ENCODE data around the gene LSP1.
"Not testable (repeated sequence)": the region's sequence is repeated elsewhere in the genome, so short reads cannot be mapped to it uniquely, and the experiment has no call there.

The LSP1 gene

DNA sequence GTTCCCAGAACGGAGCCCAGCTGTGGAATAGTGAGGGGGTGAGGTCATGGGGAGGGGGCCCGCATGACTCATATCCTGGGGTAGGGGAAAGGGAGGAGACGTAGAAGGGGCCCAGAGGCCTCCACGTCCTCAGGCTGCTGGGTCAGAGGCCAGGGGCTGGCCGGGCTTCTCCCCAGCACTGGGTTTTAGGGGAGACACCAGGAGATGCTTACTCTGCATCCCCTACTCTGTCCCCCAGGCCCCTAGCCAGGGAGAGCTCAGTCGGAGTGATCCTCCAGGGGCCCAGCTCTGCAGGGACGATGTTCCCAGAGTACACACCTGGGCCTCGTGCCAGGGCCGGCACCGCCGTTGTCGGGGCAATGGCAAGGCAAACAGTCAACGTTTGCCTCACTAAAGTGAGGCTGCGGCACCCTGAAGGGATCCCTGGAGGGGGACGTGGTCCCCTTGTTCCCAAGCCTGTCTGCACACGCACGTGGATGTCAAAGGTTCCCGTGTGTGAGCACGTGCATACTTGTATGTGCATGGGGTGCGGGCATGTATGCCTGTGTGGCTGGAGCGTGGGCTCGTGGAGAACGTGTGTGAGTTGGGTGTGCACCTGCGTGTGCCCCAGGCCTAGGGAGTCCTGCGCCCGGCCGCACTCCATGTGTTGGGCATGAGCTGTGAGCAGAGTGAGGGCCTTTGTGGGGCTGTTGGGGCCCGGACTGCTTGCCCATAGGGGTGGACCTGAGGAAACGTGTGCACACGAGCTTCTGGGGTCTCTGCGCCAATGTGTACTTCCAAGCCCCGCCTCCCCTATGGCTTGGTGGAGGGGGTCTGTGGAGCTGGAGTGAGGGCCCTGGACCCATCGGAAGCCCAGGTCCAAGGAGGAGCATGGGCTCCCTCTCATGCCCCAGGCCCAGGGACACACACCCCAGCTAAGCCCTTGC, 24.6 kb downstream of the LSP1 start:
- no peak for DNase-seq (ENCODE audit: low read depth)

DNA sequence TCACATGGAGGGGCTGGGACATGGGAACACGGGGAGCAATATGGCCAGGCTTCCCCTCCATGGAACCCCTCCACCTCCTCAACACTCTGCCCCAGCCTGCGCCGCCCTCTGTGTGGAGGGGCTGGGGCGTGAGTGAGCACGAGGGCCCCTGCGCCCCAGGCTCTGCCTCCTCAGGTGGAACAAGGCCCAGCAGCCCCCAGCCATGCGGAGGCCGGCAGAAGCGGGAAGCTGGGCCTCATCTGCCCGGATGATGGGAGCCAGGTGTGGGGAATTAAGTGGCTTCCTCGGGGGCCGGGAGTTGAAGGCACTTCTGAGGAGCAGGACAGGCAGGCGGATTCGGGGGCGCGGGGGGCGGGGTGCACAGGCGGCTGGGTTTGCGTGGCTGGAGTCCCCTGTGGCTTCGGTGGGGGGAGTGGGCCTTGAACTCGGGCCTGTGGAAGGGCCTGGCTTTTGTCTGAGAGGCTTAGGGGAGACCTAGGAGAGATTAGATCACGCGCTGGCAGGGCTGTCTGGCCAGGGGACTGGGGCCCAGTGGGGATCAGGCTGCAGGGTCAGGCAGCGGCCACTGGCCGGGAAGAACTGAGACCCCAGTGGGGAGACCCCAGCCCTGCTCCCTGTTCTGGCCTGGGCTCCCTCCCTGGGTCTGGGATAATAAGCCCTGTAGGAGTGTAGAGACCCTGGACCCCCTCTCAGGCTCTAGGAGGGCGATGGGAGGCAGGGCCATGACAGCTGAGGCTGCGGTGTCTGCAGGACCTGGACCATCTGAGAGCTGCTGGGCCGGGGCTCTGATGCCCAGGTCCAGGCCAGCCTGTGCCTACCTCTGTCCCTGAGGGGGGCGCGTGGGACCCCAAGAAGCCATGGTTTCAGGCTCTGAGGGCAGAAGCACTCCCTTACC, 25.5 kb downstream of the LSP1 start:
- no peak for DNase-seq (ENCODE audit: low read depth)

DNA sequence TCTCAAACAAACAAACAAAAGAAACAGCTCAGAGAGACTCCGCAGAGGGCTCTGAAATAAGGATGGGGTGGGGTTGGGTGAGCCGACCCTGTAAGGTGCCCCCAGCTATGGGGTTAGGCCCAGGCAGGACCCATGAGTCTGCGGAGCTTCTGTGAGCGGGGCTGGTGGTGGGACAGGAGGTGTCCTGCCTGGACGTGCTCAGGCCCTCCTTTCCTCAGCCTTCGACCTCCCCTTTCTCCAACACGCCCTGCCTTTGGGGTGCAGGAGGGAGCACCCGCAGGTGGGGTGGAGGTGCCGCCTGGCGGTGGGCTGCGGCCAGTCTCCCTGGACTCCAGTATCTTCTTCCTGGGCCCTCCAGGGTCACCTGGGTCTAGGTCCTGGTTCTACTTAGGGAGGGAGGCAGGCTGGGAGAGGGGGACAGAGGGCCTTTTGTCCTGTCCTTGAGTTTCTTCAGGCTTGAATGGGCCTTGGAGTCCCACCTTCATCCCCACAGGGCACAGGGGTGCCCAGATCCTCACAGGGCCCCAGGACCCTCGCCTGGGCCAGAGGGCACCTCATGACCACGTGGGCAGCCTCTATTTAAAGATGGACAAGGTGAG, 26.6 kb downstream of the LSP1 start:
- no peak for DNase-seq (ENCODE audit: low read depth)

DNA sequence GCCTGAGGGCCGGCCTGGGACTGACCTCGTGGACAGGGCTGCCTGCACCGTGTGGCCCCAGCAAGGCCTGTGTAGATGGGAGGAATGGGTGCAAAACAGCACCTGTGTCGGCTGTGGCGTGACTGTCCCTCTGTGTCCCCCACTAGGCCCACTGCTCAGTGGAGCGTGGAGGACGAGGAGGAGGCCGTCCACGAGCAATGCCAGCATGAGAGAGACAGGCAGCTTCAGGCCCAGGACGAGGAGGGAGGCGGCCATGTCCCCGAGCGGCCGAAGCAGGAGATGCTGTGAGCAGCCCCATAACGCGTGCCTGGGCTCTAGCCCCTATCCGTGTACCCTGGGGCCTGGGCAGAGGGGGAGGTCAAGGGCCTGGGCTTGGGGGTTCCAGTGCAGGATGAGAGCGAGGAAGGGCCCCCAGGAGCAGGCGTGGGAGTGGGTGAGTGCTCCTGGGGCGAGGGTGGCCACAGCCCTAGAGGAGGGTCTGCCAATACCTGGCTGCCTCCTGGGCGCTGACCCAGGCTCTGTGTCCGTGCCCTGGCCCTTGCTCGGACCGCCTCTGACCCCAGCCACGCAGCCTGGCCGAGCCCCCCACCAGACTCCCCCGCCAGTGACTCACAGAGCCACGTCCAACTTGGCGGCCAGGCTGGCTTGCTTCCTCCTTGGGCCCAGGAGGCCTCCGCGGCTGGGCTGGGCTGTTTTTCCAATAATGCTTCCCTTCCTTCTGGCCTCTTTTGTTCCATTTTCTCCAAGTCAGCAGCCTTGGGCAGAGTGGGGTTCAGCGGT, 27.2 kb downstream of the LSP1 start:
- DNase-seq (ENCODE audit: low read depth): no peak

DNA sequence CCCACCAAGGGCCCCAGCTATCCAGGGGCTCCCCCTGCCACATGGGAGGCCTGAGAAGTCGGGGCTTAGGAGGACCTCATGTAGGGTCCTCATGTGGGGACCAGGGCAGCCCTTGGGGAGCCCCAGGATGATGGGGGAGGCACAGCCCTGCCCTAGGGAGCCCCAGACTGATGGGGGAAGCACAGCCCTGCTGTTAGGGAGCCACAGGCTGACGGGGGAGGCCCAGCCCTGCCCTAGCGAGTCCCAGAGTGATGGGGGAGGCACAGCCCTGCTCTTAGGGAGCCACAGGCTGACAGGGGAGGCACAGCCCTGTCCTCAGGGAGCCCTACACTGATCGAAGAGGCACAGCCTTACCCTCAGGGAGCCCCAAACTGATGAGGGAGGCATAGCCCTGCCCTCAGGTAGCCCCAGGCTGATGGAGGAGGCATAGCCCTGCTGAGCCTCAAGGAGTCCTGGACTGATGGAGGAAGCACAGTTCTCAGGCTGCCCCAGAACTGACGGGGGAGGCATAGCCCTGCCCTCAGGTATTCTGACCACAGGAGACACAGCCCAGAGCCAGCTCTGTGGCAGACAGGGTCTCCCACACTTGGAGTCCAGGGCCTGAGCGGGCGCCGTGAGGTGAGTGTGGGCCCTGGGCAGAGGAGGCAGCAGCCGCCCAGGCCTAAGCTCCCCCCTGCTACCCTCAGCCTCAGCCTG, 28.0 kb downstream of the LSP1 start:
- DNase-seq (ENCODE audit: low read depth): no peak

DNA sequence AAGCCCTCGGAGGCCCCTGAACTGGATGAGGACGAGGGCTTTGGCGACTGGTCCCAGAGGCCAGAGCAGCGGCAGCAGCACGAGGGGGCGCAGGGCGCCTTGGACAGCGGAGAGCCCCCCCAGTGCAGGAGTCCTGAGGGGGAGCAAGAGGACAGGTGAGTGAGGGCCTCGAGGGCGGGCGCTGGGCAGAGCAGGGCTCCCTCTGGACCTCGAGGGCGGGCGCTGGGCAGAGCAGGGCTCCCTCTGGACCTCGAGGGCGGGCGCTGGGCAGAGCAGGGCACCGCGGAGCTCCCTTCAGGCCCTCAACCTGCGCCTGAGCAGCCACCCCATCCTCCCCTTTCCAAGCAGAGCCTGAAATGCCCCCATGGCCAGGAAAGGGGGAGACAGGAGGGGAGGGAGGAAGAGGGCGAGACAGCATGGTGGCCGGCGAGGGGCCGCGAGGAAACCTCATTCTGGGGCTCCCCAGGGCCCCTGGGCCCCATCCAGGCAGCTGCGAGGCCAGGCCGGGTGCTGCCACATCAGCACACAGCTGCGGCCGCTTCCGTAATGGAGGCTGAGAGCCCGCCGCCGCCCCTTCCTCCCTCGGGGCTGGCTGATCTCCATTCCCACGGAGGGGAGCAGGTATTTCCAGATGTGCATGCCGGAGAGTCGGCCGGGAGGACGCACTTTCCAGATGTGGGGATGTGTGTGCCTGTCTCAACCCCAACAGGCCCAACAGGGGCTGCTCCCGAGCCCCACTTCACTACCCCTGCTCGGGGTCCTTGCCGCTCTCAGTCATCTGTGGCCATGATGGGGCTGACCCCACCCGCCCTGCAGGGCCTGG, 28.8 kb downstream of the LSP1 start:
- DNase-seq (ENCODE audit: low read depth): no peak

DNA sequence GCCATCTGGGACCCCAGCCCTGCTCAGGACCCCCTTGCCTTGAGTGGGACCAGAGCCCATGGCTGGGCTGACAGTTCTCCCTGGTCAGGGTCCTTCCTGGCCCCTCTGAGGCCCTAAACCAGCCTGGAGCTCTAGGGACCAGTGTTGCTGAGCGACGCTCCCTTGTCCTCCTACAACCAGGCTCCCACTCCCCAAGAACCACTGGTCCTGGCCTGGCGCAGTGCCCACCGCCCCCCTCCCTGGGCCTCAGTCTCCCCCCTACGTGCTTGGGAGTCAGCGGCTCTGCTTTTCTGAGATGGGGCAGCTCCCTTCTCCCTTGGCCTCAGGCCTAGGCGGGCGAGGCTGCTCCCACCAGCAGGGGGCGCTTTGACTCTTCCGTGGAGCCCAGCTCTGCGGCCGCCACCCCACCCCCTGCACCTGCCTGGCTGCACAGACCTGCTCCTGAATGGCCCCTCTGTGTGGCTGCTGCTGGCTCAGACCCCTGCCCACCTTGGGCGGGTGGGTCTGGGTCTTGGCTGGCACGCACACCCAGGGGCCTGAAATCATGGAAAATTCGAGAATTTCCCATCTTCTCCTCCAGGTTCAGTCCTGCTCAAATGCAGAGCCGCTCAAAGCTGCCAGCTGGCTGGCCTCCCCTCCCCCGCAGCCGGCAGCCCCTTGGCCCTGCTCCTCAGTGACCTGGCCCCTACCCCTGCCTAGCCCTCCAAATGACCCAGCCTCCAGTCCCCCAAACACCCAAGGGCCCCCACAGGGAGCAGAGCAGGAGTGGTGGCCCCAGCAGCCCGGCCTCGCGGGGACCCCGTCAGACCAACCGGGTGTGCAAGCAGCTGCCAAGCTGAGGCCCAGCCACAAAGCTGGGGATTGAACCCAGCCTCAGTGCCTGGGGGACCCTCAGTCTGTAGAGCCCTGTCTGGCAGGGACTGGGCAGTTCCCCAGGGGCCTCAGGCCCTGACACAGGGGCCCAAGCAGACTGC, 29.7 kb downstream of the LSP1 start:
- peak; percentile 62 for DNase-seq (ENCODE audit: low read depth)

DNA sequence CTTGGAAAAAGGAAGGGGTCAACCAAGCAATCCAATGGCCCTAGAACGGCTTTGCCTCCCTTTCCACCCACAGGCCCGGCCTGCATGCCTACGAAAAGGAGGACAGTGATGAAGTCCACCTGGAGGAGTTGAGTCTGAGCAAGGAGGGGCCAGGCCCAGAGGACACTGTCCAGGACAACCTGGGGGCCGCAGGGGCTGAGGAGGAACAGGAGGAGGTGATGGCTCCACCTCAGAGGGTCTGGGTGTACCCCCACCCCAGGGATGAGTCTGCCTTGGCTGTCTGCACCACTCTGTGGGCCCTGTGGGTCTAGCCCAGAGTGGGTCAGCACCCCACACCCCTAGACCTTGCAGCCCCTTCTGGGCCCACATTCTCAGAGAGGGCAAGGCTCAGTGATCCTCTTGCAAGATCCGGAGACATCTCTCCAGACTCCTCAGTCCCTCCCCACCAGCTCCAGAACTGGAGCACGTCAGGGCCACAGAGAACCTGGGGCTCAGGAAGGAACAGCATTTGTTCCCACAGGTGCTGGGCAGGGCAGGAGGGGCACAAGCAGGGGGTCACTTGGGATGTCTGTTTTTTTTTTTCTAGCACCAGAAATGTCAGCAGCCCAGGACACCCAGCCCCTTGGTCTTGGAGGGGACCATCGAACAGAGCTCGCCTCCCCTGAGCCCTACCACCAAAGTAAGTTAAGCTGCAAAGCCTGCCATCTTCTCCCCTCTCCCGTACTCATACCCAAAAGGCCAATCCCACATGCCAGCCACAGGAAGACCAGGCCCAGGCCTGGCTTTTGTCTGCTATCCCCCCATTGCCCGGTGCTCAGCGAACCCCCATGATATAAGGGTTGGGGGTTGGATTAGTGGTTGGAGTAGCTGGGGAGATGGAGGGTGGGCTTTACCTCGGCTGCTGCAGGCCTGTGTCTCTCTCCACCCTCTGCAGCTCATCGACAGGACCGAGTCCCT, 30.7 kb downstream of the LSP1 start:
- DNase-seq (ENCODE audit: low read depth): no peak

DNA sequence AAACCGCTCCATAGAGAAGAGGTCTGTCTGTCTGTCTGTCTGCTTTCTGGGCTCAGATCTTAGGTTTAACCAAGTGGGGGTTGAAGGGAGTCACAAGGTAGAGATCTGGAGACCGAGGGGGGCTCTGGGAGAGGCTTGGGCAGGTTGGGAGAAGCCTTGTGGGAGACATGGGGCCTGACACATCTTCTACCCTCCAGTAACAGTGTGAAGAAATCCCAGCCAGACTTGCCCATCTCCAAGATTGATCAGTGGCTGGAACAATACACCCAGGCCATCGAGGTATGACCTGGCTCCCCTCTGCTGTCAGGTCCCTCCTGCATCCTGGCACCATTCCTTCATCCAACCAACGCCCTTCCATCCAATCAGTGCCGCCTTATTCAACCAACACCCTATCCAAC, 31.4 kb downstream of the LSP1 start:
- no peak for DNase-seq (ENCODE audit: low read depth)

DNA sequence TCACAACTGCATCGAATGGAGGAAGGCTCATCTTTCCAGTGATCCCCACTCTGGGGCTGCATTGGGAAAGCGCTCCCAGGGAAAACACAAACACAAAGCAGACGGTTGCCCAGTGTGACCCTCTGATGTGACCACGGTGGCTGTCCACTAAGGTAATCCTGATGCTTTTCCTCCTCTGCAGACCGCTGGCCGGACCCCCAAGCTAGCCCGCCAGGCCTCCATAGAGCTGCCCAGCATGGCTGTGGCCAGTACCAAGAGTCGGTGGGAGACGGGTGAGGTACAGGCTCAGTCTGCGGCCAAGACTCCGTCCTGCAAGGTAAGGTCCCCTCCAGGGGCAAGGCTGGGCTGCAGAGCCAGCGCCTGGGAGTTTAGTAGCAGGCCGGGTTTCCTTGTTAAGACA, 33.7 kb downstream of the LSP1 start:
- DNase-seq (ENCODE audit: low read depth): not testable (repeated sequence)

DNA sequence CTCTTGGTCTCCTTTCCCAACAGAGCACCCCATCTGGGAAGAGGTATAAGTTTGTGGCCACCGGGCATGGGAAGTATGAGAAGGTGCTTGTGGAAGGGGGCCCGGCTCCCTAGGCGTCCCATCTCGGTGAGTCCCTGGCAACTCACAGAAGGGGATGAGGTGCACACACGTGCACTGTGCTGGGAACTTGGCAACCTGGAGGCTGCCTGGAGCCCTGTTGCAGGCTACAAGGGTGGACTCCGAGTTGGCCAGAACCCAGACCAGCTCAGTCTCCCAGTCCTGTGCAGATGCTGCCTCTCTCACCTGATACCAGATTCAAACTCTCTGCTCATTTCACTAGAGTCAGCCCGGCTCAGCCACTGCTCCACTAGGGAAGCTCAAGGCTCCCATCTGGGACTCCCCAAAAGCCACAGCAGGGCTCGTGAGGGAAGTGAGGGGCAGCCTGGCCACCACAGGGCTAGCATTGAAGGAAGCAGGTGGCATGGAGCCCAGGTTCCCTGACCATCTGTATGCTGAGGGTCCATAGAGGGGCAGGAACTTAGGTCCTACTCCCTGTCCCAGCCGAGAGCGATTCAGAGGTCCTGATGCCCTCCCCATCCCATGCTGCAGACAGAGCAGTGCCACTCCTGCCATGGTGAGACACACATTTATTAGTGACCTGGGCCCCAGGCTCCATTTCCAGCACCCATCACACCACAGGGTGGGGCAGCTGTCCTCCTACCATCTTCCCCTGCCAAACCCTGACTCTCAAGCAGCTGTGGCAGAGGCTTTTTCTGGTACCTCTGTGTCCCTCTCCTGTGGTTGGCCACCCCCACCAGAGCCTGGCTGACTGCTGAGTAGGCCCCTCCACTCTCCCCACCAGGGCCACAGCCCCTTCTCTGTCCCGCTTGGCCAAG, 34.8 kb downstream of the LSP1 start:
- DNase-seq (ENCODE audit: low read depth): no peak

DNA sequence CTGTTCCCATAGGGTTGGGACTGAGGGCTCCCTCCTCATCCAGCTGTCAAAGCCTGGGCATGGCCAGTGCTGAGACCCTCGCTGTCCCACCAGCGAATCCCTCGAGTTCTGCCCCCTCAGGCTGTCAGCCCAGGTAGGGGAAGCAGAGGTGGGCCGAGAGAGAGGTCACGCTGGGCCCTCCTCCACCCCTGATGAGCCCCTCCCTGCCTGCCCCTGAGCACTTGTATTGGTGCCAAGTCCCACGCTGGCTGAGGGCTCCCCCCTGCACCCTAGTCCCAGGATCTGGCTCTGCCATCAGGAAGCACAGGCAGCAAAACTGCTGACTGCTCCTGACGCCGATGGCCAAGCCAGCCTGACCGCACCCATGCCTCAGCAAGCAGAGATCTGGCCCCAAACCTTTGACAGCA, 35.5 kb downstream of the LSP1 start:
- no peak for DNase-seq (ENCODE audit: low read depth)

DNA sequence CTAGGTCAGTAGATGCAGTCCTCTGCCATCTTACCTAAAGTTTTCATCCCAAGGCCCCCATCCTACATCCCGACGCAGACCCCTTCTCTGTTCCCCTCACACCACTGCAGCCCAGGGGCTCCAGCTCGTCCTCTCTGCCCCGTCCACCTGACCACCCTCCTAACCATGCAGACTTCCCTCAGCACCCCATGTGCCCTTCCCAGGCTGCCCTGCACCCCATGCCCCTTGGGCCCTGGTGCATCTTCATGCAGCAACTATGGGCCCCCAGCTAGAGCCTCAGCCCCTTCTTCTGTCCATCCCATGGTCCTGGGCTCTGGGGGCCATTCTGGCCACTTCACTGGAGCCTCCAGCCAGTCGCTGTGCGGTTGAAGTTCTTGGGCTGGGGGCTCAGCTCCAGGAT, 35.9 kb downstream of the LSP1 start:
- no peak for DNase-seq (ENCODE audit: low read depth)

DNA sequence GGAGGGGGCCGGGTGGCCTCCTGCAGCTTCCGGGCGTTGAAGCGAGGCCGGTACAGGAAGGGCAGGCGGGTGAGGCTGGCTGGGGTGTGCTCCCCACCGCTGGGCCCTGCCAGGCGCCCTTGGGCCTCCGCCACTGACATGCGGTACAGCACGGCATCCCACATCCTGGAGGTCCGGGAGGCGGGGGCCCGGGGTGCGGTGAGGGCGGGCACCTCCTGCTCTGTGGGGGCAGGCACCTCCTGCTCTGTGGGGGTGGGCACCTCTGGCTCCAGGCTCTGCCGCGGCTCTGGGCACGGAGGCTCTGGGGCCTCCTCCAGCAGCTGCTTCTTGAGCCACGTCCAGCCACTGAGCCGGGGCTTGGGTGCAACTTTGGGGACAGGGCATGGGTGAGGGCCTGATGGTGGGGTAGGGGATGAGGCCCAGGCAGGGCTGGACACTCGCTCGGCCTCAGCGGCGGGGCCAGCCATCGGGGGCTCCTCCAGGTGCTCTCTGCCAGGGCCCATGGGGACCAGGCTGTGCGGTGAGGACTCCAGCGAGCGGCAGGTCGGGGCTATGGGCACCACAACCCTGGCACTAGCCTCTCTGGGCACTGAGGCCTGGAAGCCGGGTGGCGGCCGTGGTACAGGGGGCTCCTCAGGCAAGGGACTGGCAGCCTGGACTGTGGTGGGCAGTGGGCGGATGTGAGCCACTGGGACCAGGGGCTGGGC, 36.5 kb downstream of the LSP1 start:
- peak; percentile 57 for DNase-seq (ENCODE audit: low read depth)

DNA sequence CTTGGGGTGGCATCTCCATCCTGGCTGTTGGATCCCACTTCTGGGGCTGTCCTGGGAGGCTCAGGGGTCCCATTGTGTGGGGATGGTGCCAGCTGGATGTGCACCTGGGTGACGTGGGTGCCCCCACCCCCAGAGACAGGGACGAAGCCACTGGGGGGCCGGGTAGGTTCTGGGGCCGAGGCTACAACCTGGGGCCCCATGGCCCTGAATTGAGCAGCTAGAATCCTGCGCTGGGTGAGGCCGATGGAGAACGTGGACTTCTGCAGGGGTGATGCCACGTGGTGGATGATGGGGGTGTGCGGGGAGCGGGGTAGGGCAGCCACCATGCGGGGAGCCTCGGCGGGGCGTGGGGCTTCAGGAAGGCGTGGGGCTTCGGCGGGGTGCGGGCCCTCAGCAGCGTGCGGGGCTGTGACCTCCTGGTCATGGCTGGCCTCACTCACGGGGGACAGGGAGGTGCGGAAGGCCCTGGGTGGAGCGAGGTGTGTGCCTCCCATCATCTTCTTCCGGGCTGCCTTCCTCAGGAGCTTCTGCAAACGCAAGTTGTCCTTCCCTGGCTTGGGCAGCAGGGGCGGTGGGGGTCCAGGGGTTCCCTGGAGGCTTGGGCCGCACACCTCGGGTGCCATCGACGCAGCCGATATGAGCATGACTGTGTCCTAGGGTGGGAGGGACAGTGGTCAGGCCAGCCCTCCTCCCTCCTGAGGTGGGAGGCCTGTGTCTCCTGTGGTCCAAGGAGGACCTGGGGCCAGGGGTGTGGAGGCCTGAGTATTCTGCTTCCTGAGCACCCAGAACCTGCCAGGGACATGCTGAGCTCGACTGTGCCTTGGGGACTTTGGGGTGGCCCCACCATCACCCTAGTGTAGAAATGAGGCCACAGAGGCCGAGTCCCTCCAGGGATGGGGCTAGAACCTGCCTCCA, 37.3 kb downstream of the LSP1 start:
- no peak for DNase-seq (ENCODE audit: low read depth)
